ENCODE measurements around the gene GNAI2.

Gene GNAI2

DNA sequence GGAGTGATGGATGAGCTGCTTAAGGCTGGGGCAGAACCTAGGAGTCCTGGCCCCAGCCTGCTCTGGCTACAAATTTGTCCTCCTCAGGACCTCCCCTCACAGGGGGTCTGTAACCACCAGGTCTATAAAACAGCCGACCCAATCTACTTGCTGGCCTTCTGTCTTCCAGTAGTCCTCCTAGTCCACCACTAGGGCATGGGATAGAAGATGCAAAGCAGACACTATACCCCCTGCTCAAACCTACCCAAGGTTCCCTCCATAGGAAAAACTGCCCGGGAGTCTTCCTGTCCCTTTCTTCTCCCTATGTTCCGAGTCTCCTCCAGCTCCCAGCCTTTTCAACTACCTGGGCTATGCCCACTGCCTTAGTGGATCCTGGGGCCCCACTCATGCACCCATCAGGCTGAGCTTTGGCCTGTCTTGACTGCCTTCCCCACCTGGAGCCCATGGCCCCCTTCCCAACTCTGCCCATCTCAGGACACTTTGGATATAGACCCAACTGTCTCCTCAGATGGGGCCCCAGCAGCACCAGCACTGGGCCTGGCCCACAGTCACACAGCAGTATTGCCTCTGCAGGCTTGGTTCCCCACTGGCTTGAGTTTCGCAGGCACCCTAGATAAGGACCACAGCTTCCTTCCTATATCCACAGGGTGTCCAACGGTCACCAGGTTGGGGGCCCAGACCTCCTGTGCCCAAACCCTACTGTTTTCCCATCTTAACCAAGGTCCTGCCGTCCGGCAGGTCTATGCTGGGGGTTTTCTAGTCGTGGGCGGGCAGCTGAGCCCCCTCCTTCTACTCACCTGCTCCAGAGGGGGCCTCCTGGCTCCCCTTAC is 62.1 kb downstream of the GNAI2 start:
- DNase-seq (ENCODE audit: low read depth): no peak

- peak; percentile 99 for DNase-seq (ENCODE audit: low read depth)
Observed at GRCh38 chr3:50298836-50299637, 63.0 kb downstream of the GNAI2 start, which contains the start of the genes HYAL3 and NAA80. Gene HYAL3 (minus strand): TSS chr3:50299405. CDS start chr3:50295602, 3,803 bp downstream. Gene NAA80 (minus strand): TSS chr3:50299405. CDS start chr3:50297463, 1,942 bp downstream.

- DNase-seq (ENCODE audit: low read depth): no peak
Observed at GRCh38 chr3:50299638-50299928, 63.6 kb downstream of the GNAI2 start.

- DNase-seq (ENCODE audit: low read depth): no peak
Observed at GRCh38 chr3:50299929-50300680, 64.1 kb downstream of the GNAI2 start.

DNA sequence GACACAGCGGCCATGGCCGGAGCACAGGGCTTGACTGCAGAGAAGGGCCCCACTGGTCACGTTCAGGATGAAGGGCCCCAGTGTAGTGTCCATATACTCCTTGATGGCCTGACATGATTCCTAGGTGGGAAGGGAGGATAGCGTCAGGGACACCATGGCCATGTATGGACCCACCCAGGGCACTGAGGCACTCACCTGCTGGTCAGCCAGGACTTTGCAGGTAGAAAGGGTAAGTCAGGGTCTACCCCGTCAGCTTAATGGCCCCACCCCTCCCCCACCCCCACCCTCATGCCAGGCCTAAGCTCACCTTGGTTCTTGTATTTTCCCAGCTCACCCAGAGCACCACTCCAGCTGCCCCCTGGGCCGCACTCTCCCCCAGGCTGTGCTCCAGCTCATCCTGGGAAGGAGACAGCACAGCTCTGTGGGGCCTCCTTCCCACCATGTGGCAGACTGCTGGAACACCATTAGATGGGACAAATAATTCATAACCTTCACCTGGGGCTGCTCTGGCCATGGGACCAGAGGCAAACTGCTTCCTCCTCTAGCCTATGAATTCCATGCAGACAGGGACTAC is 64.8 kb downstream of the GNAI2 start:
- DNase-seq (ENCODE audit: low read depth): no peak

DNA sequence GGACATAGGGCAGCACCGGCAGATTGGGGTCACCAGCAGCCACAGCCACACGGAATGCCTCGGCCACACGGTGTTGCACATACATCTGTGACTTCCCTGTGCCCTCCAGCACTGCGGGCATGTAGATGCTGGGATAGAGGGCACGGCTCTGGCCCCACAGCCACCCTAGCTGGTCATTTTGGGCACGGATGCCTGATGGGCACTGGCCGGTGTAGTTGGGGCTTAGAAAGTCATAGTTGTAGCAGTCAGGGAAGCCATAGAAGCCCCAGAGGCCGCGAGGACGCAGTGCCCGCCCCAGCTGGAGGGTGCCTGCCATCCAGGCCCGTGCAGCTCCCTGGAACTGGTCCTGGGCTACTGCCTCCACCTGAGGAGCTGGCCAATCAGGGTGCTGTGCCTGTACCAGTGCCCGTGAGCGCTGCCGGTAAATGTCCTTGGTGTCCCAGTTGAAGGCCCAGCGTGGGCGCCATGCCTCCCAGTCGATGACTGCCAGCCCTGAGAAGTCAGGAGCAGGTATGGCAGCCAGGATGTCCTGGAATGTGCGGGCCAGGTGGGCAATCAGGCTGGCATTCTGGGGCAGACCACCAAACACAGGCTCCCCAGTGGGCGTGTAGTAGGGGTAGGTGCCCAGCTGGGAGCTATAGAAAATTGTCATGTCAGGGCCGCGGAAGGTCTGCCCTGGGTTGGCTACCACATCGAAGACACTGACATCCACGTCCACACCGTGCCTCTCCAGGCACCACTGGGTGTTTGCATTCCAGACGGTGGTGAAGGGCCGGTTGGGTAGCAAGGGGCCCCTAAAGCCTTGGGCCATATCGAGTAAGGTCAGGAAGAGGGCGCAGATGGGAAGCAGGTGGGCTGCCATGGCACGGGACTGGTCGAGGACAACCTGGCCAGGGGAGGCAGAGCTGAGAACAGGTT is 66.3 kb downstream of the GNAI2 start:
- DNase-seq (ENCODE audit: low read depth): no peak

GRCh38 chr3:50303013-50303815 is 67.2 kb downstream of the GNAI2 start, which contains the start of gene HYAL1:
Gene HYAL1 (minus strand): TSS chr3:50303574. CDS start chr3:50302956, 618 bp downstream.
- DNase-seq (ENCODE audit: low read depth): no peak

DNA sequence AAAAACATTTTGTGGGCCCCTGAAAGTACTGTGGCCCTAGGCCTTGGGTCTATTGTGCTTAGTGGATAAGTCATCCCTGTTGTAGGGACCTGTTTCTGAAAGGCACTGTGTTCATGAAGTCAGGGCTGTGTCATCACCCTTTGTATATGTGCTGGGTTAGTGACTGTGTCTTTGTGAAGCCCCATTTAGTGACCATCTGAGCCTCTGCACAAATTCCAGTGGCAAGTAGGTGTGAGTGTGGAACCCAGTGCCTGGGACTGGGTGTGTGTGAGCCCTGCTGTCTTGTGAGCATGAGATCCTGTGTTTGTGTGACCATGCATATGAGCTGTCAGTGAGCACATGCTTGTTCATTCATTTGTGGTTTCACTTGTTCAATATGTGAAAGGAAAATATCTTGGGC is 68.6 kb downstream of the GNAI2 start:
- no peak for DNase-seq (ENCODE audit: low read depth)
